SKM-1 (cell line): ENCODE results near the gene PPP4R1.
A peak's percentile ranks its signal among the peaks of the same experiment; 100 is the strongest.
"Not testable (repeated sequence)": the region's sequence is repeated elsewhere in the genome, so short reads cannot be mapped to it uniquely, and the experiment has no call there.

Experiments
- DNase-seq: peaks from one replicate; lab custom pipeline; 2025; ENCODE audit not compliant: unreplicated experiment; lab: John Stamatoyannopoulos, UW

PPP4R1 gene

DNA sequence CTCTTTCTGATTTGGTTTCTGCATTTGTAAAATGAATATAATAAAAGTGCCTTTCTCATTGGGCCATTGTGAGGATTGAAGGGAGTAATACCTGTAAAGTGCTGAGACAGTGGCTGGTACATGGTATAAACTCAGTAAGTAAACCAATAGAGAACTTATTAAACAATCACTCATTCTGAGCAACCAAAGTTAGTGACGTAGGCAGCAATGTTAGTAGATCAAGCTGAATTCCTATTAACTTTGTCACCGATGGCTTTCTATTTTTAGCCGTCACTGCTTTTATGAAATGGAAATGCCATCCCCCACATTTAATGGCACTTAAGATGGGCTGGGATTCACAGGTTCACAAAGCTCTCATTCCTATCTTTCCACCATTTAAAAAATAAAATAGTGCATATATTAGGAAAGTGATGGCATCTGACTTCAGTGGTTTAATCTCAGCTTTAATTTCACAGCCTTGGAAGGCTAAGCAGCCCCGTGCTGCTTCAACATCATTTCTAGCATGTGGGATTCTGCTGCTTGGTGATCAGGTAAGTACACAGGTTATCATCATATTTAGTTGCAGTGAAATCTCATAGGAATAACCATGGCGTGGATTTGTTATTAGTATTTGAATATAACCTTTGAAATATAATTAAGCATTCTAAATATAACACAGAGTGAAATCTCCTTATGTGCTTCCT, 17.6 kb upstream of the PPP4R1 start:
- DNase-seq: no peak

- DNase-seq: no peak
Observed at GRCh38 chr18:9630444-9630843, 16.1 kb upstream of the PPP4R1 start.

GRCh38 chr18:9629709-9630108, 15.3 kb upstream of the PPP4R1 start:
- peak; percentile 39 for DNase-seq

DNA sequence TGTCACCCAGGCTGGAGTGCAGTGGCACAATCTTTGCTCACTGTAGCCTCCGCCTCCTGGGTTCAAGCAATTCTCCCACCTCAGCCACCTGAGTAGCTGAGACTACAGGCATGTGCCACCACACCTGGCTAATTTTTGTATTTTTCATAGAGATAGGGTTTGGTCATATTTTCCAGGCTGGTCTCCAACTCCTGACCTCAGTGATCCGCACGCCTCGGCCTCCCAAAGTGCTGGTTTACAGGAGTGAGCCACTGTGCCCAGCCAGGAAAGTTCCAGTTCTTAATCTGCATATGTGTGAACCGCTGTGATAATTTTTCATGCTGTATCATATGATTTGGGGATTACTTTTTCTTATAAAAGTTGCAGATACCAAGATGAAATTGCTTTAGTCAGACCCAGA, 14.6 kb upstream of the PPP4R1 start:
- no peak for DNase-seq

DNA sequence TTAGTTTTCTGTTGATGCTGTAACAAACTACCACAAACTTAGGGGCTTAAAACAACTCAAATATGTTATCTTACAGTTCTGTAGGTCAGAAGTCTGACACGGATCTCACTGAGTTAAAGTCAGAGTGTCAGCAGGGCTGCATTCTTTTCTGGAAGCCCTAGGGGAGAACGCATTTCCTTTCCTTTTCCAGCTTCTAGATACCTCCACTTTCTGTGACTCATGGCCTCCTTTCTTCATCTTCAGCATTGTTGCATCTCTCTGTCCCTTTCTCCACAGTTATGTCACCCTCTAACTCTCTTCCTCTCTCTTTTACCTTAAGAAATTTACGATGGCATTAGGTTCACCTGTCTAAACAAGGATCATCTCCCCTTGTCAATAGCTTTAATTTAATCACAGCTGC, 13.3 kb upstream of the PPP4R1 start:
- no peak for DNase-seq

GRCh38 chr18:9619990-9620389, 5.6 kb upstream of the PPP4R1 start:
- DNase-seq: no peak

DNA sequence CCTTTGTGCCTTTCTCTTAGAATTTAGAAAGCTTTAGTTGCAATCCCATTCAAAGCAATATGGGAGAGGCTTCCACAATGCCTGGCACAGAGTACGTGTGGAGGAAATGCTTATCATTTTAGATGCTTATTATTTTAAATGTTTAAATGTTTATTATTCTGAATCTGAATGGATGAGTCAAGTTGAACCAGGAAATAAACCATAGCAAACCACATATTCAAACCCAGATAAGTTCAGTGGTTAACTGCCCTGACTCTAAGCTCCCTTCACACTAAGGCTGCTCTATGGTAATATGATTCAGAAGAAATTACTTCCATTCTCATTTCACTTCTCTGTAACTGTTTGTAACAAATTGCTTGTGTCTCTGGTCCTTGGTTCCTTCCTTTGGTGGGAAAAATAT, 5.2 kb upstream of the PPP4R1 start:
- DNase-seq: no peak

DNA sequence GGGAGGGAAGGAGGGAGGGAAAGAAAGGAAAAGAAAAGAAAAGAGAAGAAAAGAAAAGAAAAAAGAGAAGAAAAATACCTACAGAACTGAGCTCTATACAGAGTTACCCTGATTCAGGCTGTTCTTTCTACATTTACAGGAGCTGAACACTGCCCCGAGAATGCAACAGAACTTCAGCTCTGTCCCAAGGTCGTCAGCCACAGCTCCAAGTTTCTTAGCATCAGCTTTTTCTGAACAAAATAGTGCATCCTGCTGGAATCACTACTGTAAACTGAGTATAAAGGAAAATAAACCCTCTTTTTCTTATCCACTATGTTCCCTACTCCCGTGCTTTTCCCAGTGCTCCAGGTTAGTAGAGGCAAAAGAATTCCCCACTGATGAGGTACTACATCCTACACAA, 4.7 kb upstream of the PPP4R1 start:
- DNase-seq: no peak

DNA sequence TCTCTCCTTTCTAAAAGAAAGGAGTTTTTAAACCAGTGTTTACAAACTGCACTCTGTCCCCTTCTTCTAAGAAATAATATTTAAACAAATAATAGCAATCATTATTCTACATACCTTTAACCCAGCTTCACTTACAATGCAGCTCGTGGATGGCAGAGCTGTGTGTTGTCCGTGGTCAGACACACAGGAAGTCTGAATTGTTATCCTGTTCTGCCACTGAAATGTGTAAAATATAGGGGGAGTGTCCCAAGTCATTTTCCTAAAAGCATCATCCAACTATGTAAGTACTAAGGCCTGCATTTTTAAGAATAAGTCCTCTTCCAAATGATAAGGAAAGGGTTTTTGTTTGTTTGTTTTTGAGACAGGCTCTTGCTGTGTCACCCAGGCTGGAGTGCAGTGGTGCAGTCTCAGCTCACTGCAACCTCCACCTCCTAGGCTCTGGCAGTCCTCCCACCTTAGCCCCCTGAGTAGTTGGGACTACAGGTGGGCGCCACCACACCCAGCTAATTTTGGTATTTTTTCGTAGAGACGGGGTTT, 2.7 kb upstream of the PPP4R1 start:
- DNase-seq: no peak

- no peak for DNase-seq
Observed at GRCh38 chr18:9616049-9616448, 1.7 kb upstream of the PPP4R1 start.

GRCh38 chr18:9615280-9615797, 980 bp upstream of the PPP4R1 start:
- DNase-seq: no peak

DNA sequence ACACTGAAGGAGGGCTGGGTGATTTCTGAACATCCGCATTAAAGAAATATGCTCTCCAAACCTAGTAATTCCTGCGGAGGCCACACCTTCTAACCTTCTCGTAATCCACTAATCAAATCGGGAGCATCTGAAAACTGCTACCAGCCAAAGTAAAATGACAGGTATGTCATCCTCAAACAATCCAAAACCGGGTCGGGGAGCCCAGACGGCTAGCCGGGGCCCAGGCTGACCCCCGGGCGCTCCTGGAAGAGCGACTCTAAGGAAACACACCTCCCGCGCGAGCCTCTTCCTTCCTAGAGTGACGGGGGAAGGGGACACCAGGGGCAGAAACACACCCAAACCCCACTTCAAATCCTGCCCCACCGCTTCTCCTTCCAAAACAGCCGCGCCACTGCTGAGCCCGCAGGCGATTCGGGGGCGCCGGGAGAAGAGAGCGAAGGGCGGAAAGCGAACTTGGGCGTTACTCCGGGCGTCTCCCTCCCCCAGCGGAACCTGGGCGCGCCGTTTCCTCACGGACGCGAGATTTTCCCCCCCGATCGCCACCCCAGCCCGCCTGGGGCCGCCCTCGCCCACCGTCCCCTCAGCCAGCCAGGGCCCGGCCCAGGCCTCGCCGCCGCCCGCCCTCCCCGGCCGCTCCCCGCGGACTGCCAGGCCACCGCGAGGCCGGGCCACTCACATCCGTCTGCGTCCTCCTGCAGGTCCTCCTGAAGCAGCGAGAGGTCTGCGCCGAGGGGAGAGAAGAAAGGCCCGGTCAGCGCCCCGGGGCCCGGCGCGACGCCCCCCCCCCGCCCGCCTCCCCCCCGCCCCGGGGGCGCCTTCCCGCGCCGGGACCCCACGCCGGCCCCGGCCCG, 584 bp downstream of the PPP4R1 start:
- DNase-seq: no peak

GRCh38 chr18:9612977-9613376, 1.4 kb downstream of the PPP4R1 start:
- no peak for DNase-seq

DNA sequence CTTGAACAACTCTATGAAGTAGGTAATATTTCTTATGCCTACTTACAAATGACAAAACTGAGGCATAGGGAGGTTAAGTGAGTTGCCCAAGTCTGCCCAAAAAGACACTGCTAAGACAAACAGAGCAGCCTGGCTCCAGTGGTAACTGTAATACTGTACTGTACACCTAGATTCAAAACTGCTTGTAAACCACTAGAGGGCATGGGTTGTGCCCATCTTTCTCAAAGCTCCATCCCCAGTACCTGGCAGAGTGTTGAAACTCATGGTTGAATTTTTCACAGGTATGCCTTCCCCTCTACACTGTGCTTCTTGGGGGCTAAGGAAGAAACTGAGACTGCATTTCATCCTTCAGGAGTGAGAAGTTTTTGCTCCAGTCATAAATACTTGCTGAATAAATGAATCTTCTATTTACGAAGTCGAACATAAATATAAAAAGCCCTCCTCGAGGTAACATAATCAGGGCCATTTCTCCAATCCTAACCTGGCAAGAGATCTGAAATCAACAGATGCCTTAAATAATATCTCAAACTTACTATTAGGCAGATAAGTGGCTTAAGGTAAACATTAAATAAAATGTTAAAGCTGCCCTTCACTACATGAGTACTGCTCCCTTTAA, 2.0 kb downstream of the PPP4R1 start:
- peak; percentile 50 for DNase-seq

DNA sequence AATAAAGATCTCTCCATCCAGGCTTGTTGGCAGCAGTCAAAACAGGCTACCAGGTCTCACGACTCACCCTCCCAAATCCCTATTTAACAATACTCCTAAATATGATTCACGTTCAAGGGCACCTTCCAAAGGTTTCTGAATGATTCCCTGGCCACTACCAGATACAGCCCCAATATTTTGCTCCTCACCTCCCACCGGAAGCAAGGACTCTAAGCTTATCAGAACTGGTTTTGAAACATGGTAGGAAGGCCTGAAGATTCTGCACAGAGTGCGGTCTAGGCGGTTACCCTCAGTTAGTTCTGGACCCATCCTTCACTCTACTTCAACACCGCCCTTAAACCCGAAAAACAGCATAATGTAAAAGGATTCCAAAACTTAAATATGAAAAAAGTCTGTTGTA, 5.2 kb downstream of the PPP4R1 start:
- DNase-seq: no peak

DNA sequence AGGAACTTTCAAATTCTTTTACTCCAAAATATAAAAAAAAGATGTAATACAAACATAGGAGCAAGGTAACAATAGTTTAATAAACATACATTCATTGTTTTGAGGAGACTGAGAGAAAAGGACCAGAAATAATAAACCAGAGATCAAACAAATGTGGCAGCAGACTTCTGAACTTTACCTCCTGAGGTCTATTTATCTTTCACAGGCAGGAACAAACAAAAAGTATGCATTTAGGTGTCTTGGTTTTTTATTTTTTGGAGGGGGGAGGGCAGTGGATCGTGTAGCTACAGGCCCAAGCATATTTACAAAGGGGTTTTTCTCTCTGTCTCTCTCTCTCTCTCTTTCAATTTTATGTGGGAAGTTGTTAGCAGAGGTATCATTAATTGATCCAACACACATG, 5.6 kb downstream of the PPP4R1 start:
- DNase-seq: no peak

GRCh38 chr18:9608298-9608697, 6.1 kb downstream of the PPP4R1 start:
- DNase-seq: no peak

DNA sequence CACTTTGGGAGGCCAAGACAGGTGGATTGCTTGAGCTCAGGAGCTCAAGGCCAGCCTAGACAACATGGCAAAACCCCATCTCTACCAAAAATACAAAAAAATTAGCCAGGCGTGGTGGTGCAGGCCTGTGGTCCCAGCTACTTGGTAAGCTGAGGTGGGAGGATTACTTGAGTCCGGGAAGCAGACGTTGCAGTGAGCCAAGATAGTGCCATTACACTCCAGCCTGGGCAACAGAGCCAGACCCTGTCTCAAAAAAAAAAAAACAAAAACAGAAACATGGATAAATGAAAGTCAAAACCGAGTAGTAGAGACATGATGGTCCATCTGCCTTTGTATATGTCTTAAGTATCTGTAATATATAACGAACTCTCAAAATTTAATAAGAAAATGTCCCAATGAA, 7.2 kb downstream of the PPP4R1 start:
- not testable (repeated sequence) for DNase-seq

DNA sequence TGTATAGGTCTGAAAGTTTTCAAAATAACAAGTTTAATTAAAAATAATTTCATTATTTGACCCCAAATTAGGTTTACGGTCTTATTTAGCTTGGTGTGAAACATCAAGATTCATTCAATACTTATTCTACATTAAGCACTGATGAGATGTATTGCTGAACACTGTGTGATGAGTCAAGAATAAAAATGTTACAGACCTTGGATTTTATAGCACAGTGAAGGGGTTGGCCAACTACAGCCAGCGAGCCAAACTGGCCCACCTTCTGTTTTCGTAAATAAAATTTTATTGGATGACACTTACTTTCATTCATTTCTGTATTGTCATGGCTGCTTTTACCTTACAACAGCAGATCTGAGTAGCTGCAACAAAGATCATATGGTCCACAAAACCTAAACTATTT, 8.3 kb downstream of the PPP4R1 start:
- DNase-seq: no peak

- DNase-seq: no peak
Observed at GRCh38 chr18:9604348-9604747, 10.0 kb downstream of the PPP4R1 start.

- DNase-seq: no peak
Observed at GRCh38 chr18:9599328-9599727, 15.0 kb downstream of the PPP4R1 start.

GRCh38 chr18:9597609-9598008, 16.8 kb downstream of the PPP4R1 start:
- DNase-seq: no peak
